ENCODE measurements around the gene PRR5.

The PRR5 gene

DNA sequence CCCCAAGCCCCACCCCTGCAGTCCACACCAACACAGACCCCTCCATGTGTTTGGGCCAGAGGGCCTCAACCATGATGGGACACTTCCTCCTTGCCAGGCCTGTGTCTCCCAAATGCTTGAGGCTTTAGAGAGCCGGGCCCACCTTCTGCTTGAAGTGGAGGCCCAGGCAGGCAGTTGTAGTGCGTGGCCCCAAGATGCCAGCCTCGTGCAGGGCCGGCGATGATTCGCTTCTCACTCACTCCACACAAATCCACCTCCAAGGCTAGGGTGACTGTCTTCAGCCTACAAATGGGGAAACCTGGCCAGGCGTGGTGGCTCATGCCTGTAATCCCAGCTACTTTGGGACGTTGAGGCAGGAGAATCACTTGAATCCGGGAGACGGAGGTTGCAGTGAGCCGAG, 5.7 kb downstream of the PRR5 start:
- no peak for DNase-seq (ENCODE audit: low read depth)
- TF ChIP-seq, protein P1, sequence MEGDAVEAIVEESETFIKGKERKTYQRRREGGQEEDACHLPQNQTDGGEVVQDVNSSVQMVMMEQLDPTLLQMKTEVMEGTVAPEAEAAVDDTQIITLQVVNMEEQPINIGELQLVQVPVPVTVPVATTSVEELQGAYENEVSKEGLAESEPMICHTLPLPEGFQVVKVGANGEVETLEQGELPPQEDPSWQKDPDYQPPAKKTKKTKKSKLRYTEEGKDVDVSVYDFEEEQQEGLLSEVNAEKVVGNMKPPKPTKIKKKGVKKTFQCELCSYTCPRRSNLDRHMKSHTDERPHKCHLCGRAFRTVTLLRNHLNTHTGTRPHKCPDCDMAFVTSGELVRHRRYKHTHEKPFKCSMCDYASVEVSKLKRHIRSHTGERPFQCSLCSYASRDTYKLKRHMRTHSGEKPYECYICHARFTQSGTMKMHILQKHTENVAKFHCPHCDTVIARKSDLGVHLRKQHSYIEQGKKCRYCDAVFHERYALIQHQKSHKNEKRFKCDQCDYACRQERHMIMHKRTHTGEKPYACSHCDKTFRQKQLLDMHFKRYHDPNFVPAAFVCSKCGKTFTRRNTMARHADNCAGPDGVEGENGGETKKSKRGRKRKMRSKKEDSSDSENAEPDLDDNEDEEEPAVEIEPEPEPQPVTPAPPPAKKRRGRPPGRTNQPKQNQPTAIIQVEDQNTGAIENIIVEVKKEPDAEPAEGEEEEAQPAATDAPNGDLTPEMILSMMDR (IDR thresholded peaks at IDR 0.05; ENCODE audit: control insufficient read depth, extremely low read depth, insufficient read depth) = no peak
- H3K4me3 ChIP-seq (ENCODE audit: low read depth, low read length) = no peak overlapping the region

DNA sequence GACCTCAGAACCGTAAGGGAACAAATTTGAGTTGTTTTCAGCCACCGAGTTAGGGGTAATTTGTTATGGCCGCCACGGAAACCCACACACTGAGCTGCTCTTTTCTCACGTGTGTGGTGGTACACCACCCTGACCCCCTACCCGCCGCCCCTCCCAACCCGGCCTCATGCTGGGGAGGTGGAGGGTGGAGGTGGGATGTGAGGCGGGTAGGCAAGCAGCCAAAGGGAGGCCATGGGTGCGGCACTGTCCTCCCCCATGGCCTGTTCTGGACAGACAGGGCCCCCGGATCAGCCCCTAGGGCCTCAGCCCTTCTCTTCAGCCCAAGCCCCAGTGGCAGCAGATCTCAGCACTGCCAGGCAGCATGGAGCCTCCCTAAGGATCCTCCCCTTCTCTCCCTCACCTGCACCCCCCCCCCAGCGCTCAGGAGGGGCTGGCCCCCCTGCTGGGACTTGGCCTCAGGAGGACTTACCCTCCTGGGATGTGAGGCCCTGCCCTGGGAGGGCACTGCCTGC, 7.9 kb downstream of the PRR5 start:
- TF ChIP-seq, protein P1 (IDR thresholded peaks at IDR 0.05; ENCODE audit: control insufficient read depth, extremely low read depth, insufficient read depth) = no peak

DNA sequence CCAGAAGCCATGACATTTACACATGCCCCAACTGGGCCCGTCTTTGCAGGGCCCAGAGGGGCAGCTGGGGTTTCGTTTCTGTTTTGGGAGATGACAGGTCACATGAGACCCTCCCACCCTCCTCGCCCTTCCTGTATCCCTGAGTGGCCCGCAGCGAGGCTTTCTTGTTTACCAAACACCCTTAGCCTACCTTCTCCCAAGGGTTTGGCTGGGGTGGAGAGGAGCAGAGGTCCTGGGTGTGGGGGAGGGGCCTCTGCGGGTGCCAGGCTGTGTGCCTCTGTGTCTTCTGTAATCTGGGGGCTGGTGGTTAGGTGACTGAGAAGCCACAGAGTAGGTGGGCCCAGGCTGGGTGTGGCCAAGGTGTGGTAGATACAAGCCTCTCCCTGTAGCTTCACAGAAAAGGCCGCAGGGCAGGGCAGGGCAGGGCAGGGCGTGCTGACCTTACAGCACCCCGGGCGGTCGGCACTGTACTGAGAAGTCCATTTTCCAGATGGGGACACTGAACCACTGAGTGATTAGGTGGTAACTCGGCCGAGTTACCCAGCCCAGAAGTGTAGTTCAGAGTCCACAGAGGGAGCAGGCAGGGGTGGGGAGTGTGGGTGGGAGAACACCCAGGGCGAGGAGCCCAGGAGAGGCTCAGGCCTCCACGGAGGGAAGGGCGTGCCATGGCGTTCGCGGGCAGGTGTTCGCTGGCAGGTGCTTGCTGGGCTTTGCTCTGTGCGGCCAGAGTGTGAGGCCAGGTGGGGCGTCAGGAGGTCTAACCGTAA, 8.7 kb downstream of the PRR5 start:
- no peak overlapping the region for H3K4me3 ChIP-seq (ENCODE audit: low read depth, low read length)
- DNase-seq (ENCODE audit: low read depth) = no peak
- TF ChIP-seq, protein P1 (IDR thresholded peaks at IDR 0.05; ENCODE audit: control insufficient read depth, extremely low read depth, insufficient read depth) = no peak

More for the DNA sequence above, 7.9 kb downstream of the PRR5 start:
- no peak overlapping the region for H3K4me3 ChIP-seq (ENCODE audit: low read depth, low read length)
- DNase-seq (ENCODE audit: low read depth) = no peak

DNA sequence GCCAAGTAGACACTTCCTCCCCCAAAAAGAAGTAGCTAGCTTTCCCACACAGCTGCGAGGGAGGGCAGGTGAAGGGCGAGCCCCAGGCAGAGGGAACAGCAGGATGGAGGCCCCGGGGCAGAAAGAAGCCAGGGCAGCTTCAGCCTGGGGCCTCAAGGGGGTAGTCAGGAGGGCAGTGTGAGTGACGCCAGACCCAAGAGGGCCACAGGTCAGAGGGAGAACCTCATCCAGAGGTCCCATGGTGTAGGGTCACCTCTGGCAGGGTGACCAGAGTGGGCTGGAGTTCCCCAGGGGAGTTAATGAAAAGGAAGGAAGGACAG, 9.2 kb downstream of the PRR5 start:
- DNase-seq (ENCODE audit: low read depth) = no peak

DNA sequence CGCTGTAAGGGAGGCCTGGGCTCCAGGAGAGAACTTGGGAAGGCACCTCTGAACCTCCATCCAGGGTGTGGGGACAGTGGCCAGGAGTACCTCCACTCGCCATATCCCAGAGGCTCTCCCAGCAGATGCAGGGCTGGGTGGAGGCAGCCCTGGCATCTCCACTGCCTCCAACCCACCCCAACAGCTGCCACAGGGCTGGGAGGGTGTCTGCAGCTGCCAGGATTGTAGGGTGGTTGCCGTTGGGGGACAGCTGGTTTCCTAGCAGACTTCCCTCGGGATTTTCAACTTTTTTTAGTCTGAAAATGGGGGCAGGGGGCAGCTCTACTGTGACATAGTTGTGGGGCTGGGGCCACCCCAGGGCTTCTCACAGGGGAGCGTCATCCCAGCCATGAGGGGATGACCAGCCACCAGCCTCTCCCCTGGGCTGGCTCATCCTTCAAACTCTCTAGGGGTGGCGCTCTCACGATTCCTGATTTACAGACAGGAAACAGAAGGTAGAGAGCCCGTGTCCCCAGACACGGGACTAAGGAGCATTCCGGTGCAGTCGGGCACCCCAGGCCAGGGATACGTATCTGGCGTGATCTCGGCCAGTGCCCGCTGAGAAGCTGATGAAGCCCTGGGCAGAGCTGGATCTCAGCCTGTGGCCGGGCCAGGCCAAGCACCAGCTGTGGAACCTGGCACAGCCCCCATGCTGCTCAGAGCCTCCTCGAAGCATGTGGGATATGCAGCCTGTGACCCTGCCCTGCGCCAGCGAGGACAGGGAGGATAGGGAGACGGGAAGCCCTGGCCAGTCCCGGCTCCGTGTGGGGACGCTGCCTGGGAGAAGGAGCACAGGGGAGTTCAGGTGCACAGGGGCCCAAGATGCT, 9.9 kb downstream of the PRR5 start:
- H3K4me3 ChIP-seq (ENCODE audit: low read depth, low read length) = no peak overlapping the region
- DNase-seq (ENCODE audit: low read depth) = no peak
- TF ChIP-seq, protein P1 (IDR thresholded peaks at IDR 0.05; ENCODE audit: control insufficient read depth, extremely low read depth, insufficient read depth) = no peak

More for the DNA sequence above, 9.2 kb downstream of the PRR5 start:
- H3K4me3 ChIP-seq (ENCODE audit: low read depth, low read length) = no peak overlapping the region
- TF ChIP-seq, protein P1 (IDR thresholded peaks at IDR 0.05; ENCODE audit: control insufficient read depth, extremely low read depth, insufficient read depth) = no peak

DNA sequence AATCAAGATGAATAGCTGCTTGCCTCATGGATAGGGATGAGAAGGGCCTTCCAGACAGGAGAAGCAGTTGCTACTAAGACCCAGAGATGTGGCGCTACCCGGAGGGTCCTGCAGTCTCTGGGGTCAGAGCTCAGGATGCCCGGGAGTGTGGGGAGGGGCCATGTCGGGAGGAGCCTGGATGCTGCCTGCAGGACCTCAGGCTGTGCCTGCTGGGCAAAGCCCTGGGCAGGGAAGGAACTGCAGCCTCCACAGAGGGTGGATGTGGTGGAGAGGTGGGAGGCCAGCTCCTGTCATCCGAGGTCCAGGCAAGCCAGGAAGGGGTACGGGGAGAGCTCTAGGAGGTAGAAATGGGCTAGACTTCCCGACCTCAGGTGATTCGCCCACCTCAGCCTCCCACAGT, 11.0 kb downstream of the PRR5 start:
- DNase-seq (ENCODE audit: low read depth) = no peak
- TF ChIP-seq, protein P1 (IDR thresholded peaks at IDR 0.05; ENCODE audit: control insufficient read depth, extremely low read depth, insufficient read depth) = no peak
- H3K4me3 ChIP-seq (ENCODE audit: low read depth, low read length) = no peak overlapping the region

All from LNCaP clone FGC (cell line).